HG02943 (cell line): Measurements from ENCODE around the gene NBEAL2.

ENCODE experiments used
- ATAC-seq: cut with Tn5 transposase; IDR thresholded peaks from one replicate; pipeline ENCODE4 v1.9.1; 2021; ENCODE audit warnings: mild to moderate bottlenecking, low read depth, moderate library complexity; ENCODE audit not compliant: unreplicated experiment

NBEAL2 gene

GRCh38 chr3:46942481-46943236, 36.8 kb upstream of the NBEAL2 start:
- ATAC-seq, result no peak

GRCh38 chr3:46943237-46944187, 36.0 kb upstream of the NBEAL2 start:
- no peak for ATAC-seq

- ATAC-seq, result no peak
Observed at GRCh38 chr3:46944191-46944590, 35.3 kb upstream of the NBEAL2 start.

- ATAC-seq, result no peak
Observed at GRCh38 chr3:46946416-46946815, 33.0 kb upstream of the NBEAL2 start.

GRCh38 chr3:46946856-46947545, 32.5 kb upstream of the NBEAL2 start:
- ATAC-seq, result no peak

GRCh38 chr3:46947546-46947901, 31.9 kb upstream of the NBEAL2 start:
- no peak for ATAC-seq

GRCh38 chr3:46947981-46948791, 31.3 kb upstream of the NBEAL2 start:
- ATAC-seq, result no peak

- ATAC-seq, result no peak
Observed at GRCh38 chr3:46948830-46949671, 30.4 kb upstream of the NBEAL2 start.

GRCh38 chr3:46950177-46950576, 29.3 kb upstream of the NBEAL2 start:
- ATAC-seq, result no peak

GRCh38 chr3:46950650-46951241, 28.7 kb upstream of the NBEAL2 start:
- ATAC-seq, result no peak

GRCh38 chr3:46952813-46953212, 26.7 kb upstream of the NBEAL2 start:
- ATAC-seq, result no peak

- no peak for ATAC-seq
Observed at GRCh38 chr3:46953234-46954010, 26.0 kb upstream of the NBEAL2 start.

- ATAC-seq, result no peak
Observed at GRCh38 chr3:46954178-46954577, 25.3 kb upstream of the NBEAL2 start.

- no peak for ATAC-seq
Observed at GRCh38 chr3:46955157-46955556, 24.3 kb upstream of the NBEAL2 start.

GRCh38 chr3:46955801-46956259, 23.6 kb upstream of the NBEAL2 start:
- no peak for ATAC-seq

GRCh38 chr3:46957092-46957820, 22.2 kb upstream of the NBEAL2 start:
- ATAC-seq, result no peak

- no peak for ATAC-seq
Observed at GRCh38 chr3:46958467-46959160, 20.9 kb upstream of the NBEAL2 start.
